D721Med (cell line): Measurements from ENCODE around the gene GRIFIN.

Experiments
- DNase-seq: peaks from one replicate; pipeline ENCODE4 v3.0.0; 2011; ENCODE audit warnings: low spot score; ENCODE audit not compliant: insufficient read length
- FAIRE-seq: peaks from 2 replicates; lab custom pipeline; 2011; peaks lifted over from hg19 to GRCh38; lab: Jason Lieb, UNC
- TF ChIP-seq, protein P1 (sequence below): IDR thresholded peaks from 2 replicates; pipeline ENCODE4 v1.5.1; 2012; ENCODE audit warnings: mild to moderate bottlenecking, control low read depth; ENCODE audit not compliant: insufficient read depth; ENCODE audit errors: missing control alignments

Gene GRIFIN

DNA sequence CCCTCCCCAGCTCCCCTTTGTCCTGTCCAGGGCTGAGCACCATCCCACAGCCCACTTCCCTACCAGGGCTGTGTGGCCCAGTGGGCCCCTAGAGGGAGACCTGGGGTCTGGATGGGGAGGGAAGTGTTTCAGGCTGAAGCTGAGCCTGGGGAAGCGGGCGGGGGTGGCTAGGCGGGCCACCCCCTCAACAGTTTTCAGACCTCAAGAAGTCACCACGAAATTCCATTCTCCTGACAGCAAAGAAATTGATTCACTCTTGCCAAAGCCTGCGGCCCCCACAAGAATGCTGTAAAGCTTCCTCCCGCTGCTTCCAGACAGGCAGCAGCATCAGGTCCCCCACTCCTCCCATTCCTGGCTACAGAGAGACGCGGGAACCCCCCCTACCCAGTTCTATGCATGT lies 40.8 kb upstream of the GRIFIN start:
- TF ChIP-seq, protein P1, sequence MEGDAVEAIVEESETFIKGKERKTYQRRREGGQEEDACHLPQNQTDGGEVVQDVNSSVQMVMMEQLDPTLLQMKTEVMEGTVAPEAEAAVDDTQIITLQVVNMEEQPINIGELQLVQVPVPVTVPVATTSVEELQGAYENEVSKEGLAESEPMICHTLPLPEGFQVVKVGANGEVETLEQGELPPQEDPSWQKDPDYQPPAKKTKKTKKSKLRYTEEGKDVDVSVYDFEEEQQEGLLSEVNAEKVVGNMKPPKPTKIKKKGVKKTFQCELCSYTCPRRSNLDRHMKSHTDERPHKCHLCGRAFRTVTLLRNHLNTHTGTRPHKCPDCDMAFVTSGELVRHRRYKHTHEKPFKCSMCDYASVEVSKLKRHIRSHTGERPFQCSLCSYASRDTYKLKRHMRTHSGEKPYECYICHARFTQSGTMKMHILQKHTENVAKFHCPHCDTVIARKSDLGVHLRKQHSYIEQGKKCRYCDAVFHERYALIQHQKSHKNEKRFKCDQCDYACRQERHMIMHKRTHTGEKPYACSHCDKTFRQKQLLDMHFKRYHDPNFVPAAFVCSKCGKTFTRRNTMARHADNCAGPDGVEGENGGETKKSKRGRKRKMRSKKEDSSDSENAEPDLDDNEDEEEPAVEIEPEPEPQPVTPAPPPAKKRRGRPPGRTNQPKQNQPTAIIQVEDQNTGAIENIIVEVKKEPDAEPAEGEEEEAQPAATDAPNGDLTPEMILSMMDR = no peak
- FAIRE-seq (no peak), DNase-seq (no peak)

GRCh38 chr7:2516194-2516555 lies 40.0 kb upstream of the GRIFIN start:
- TF ChIP-seq, protein P1 = no peak
- DNase-seq (no peak), FAIRE-seq (no peak)

DNA sequence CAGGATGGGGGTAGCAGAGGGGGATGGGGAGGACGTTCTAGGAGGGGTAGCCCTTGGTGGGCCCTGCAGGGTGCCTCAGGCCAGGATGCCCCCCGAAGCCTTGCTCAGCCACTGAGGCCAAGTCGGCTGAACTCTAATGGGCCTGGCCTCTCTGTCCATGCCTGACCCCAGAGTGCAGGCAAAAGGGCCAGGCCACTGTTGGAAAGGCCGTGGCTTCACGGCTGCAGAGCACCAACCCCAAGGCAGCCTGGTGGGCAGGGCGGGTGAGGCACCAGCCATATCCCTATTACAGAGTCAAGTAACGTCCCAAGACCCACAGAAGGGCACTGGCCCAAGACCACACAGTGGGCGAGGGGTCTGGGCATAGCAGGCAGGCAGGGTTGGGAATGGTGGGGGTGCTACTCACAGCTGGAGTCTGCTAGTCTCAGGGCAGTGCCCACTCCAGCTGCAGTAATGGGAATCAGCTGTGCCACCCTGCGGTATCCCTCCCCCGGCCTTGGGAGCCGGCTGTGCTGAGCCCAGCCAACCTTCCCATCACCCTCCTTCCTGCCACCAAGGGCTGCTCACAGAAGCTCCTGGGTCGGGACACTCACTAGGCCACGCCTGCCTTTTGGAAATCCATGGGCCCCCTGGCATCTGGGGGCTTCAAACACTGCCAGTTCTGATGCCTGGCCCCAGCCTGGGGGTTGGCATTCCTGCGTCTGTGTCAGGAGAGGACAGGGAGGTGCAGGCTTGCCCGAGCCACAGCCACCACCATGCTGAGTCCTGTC lies 39.4 kb upstream of the GRIFIN start:
- DNase-seq (no peak), FAIRE-seq (no peak)
- TF ChIP-seq, protein P1 = no peak

- DNase-seq (no peak), FAIRE-seq (no peak)
- TF ChIP-seq, protein P1 = no peak
Measured at GRCh38 chr7:2514473-2515423, 38.5 kb upstream of the GRIFIN start.

DNA sequence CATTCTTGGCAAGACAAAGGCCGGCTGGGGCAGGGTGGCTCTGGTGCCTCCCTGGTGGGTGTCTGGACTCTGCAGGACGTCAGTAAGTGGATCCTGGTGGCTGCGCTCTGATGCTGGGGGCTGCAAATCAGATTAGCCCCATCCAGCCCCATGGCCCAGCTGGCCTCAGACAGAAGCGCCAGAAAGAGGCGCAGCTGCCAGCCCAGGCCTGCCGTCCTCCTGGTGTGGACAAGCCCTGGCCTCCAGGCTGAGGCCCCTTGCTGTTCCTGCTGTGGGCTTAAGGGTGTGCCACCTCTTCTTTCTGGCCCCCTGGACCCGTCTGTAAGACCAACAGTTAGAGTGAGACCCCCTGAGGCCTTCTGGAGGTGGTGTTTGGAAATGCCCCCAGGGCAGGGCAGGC lies 37.5 kb upstream of the GRIFIN start:
- TF ChIP-seq, protein P1 = no peak
- DNase-seq (no peak), FAIRE-seq (no peak)

GRCh38 chr7:2512713-2513112 lies 36.5 kb upstream of the GRIFIN start:
- TF ChIP-seq, protein P1 = no peak
- FAIRE-seq = no peak
- no peak for DNase-seq

- FAIRE-seq = no peak
- DNase-seq = peak; percentile 64
- TF ChIP-seq, protein P1 = no peak
Measured at GRCh38 chr7:2512179-2512661, 36.0 kb upstream of the GRIFIN start.
